ENCODE measurements around the gene RNF39.
"Not testable (repeated sequence)": the region's sequence is repeated elsewhere in the genome, so short reads cannot be mapped to it uniquely, and the experiment has no call there.

RNF39 gene

GRCh38 chr6:30037182-30037788 lies 38.3 kb downstream of the RNF39 start:
- H3K36me3 ChIP-seq, result peaks cover 0 to 22% (median 8%) of the 10 kb centered on the region in 11 experiments; a peak in 11 of 22 replicates
- H3K27ac ChIP-seq, result no peak overlapping the region
- TF ChIP-seq Cebpa-rat (IDR thresholded peaks at IDR 0.05), result no peak
- H3K4me2 ChIP-seq, result no peak overlapping the region
- no peaks in the 10 kb centered on the region for H4K20me1 ChIP-seq
- H3K9me3 ChIP-seq (replicated peaks in 1 of 11), result no peaks in the 10 kb centered on the region
- peaks cover 0 to 10% (median 2%) of the 10 kb centered on the region in 10 experiments; a peak in 6 of 20 replicates for H3K4me1 ChIP-seq
- no peaks in the 10 kb centered on the region for H3K27me3 ChIP-seq
- H3K9ac ChIP-seq, result no peak overlapping the region
- no peak overlapping the region for H3K4me3 ChIP-seq

- peaks cover 0 to 24% (median 8%) of the 10 kb centered on the region in 11 experiments; a peak in 11 of 22 replicates for H3K36me3 ChIP-seq
- no peaks in the 10 kb centered on the region for H4K20me1 ChIP-seq
- TF ChIP-seq Cebpa-rat (IDR thresholded peaks at IDR 0.05), result no peak
- H3K4me2 ChIP-seq, result peak overlapping the region in 2 of 11 experiments; percentile 1 to 30; a peak in 2 of 22 replicates
- H3K9me3 ChIP-seq (replicated peaks in 1 of 11), result no peaks in the 10 kb centered on the region
- no peak overlapping the region for H3K9ac ChIP-seq
- H3K4me3 ChIP-seq, result no peak overlapping the region
- no peaks in the 10 kb centered on the region for H3K27me3 ChIP-seq
- peaks cover 0 to 6% (median 2%) of the 10 kb centered on the region in 10 experiments; a peak in 5 of 20 replicates for H3K4me1 ChIP-seq
- no peak overlapping the region for H3K27ac ChIP-seq
Measured at GRCh38 chr6:30035784-30036183, 39.8 kb downstream of the RNF39 start.

DNA sequence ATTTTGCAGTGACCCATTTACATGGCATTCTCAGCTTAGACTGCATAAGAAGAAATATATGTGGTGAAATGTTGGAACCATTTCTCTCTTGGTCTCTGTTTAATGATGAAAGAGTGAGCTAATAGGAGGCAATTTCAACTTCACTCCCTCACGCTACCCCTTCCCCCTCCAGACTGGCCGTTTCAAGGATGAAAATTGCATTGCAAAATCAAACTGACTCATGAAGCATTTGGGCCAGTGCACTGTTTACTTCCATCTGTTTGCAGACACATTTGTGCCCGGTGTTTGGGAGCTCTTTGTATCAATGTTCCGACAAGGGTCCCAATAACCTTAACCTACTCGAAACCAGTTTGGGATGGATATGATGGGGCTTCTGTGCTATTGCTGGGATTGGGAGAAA lies 42.1 kb downstream of the RNF39 start:
- not testable (repeated sequence) for H3K9me3 ChIP-seq (replicated peaks in 1 of 11); H3K9ac ChIP-seq; H3K4me2 ChIP-seq; H3K4me3 ChIP-seq; H3K27ac ChIP-seq; H4K20me1 ChIP-seq; H3K27me3 ChIP-seq
- peaks cover 0 to 13% (median 0%) of the 10 kb centered on the region in 10 experiments; a peak in 4 of 20 replicates for H3K4me1 ChIP-seq
- H3K36me3 ChIP-seq, result peaks cover 0 to 24% (median 8%) of the 10 kb centered on the region in 11 experiments; a peak in 11 of 22 replicates

GRCh38 chr6:30031381-30031780 lies 44.2 kb downstream of the RNF39 start:
- no peak overlapping the region for H3K27ac ChIP-seq
- peaks cover 0 to 24% (median 8%) of the 10 kb centered on the region in 11 experiments; a peak in 11 of 22 replicates for H3K36me3 ChIP-seq
- H3K9me3 ChIP-seq (replicated peaks in 1 of 11), result no peaks in the 10 kb centered on the region
- no peak overlapping the region for H3K4me2 ChIP-seq
- no peaks in the 10 kb centered on the region for H4K20me1 ChIP-seq
- no peak overlapping the region for H3K4me3 ChIP-seq
- peaks cover 0 to 13% (median 0%) of the 10 kb centered on the region in 10 experiments; a peak in 4 of 20 replicates for H3K4me1 ChIP-seq
- no peak overlapping the region for H3K9ac ChIP-seq
- no peaks in the 10 kb centered on the region for H3K27me3 ChIP-seq
- no peak for TF ChIP-seq Cebpa-rat (IDR thresholded peaks at IDR 0.05)

DNA sequence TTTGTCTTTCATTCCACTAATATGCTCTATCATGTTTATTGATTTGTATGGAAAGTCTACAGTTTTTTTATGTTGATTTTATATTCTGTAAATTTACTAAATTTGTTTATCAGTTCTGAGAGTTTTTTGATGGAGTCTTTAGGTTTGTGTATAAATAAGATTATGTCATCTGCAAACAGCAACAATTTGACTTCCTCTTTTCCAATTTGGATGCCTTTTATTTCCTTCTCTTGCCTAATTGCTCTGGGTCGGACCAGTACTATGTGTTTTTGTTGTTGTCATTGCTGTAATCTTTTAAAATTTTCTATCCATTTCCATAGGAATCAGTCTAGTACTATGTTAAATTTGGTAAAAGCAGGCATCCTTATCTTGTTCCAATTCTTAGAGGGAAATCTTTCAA lies 46.0 kb downstream of the RNF39 start:
- Histone ChIP-seq H3K9me3 (replicated peaks in 1 of 11) (no peaks in the 10 kb centered on the region), H3K27ac (no peak overlapping the region), H3K36me3 (peaks cover 0 to 13% (median 3%) of the 10 kb centered on the region in 11 experiments; a peak in 11 of 22 replicates), H3K9ac (no peak overlapping the region), H3K4me2 (no peak overlapping the region), H3K4me1 (peaks cover 0 to 6% (median 0%) of the 10 kb centered on the region in 10 experiments; a peak in 1 of 20 replicates), H4K20me1 (no peaks in the 10 kb centered on the region), H3K27me3 (no peaks in the 10 kb centered on the region), H3K4me3 (no peak overlapping the region)
- TF ChIP-seq Cebpa-rat (IDR thresholded peaks at IDR 0.05), result no peak

GRCh38 chr6:30025186-30025585 lies 50.4 kb downstream of the RNF39 start:
- peaks cover 0 to 11% (median 0%) of the 10 kb centered on the region in 11 experiments; a peak in 3 of 22 replicates for H3K36me3 ChIP-seq
- H3K27me3 ChIP-seq, result no peaks in the 10 kb centered on the region
- TF ChIP-seq Cebpa-rat (IDR thresholded peaks at IDR 0.05), result no peak
- no peak overlapping the region for H3K4me3 ChIP-seq
- H3K27ac ChIP-seq, result no peak overlapping the region
- H3K9ac ChIP-seq, result no peak overlapping the region
- no peaks in the 10 kb centered on the region for H3K9me3 ChIP-seq (replicated peaks in 1 of 11)
- H4K20me1 ChIP-seq, result no peaks in the 10 kb centered on the region
- H3K4me1 ChIP-seq, result peaks cover 0 to 15% (median 0%) of the 10 kb centered on the region in 10 experiments; a peak in 7 of 20 replicates
- H3K4me2 ChIP-seq, result no peak overlapping the region

DNA sequence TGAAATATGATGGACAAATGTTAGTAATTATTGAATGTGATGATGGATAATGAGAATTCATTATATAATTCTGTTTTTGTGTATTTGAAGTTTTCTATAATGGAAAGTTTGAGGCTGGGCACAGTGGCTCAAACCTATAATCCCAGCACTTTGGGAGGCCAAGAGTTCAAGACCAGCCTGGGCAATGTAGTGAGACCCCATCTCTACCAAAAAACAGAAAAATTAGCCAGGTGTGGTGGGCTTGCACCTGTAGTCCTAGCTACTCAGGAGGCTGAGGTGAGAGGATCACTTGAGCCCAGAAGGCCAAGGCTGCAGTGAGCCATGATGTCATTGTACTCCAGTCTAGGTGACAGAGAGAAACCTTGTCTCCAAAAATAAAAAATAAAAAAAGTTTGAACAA lies 52.9 kb downstream of the RNF39 start:
- not testable (repeated sequence) for H3K27ac ChIP-seq; H4K20me1 ChIP-seq; H3K4me2 ChIP-seq; H3K4me3 ChIP-seq; H3K9me3 ChIP-seq (replicated peaks in 1 of 11); H3K27me3 ChIP-seq; H3K9ac ChIP-seq
- peaks cover 0 to 15% (median 0%) of the 10 kb centered on the region in 11 experiments; a peak in 3 of 22 replicates for H3K36me3 ChIP-seq
- H3K4me1 ChIP-seq, result peaks cover 0 to 12% (median 0%) of the 10 kb centered on the region in 10 experiments; a peak in 7 of 20 replicates

- no peak for TF ChIP-seq Cebpa-rat (IDR thresholded peaks at IDR 0.05)
- H3K9ac ChIP-seq, result no peak overlapping the region
- no peaks in the 10 kb centered on the region for H3K27me3 ChIP-seq
- no peaks in the 10 kb centered on the region for H4K20me1 ChIP-seq
- no peaks in the 10 kb centered on the region for H3K9me3 ChIP-seq (replicated peaks in 1 of 11)
- no peak overlapping the region for H3K4me2 ChIP-seq
- H3K4me3 ChIP-seq, result no peak overlapping the region
- peaks cover 0 to 12% (median 0%) of the 10 kb centered on the region in 10 experiments; a peak in 7 of 20 replicates for H3K4me1 ChIP-seq
- peaks cover 0 to 15% (median 0%) of the 10 kb centered on the region in 11 experiments; a peak in 3 of 22 replicates for H3K36me3 ChIP-seq
- H3K27ac ChIP-seq, result no peak overlapping the region
Measured at GRCh38 chr6:30022189-30022588, 53.4 kb downstream of the RNF39 start.

DNA sequence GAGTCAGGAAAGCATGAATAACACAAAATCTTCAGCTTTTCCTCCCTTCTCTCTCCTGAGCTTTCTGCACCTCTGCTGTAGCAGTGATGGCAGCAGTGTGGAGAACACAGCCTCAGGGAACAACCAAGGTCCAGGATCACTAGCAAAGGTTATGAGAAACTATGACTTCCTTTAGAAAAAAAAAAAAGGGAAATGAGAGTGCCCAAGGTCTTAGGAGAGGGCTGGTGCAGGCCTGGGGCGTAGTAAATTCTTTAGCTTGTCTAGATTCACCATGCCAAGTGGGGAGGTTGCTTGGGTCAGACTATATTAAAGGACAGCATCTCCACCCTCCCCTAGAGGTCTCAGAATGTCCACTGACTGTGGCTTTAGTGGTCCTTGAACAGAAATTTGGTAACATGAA lies 54.9 kb downstream of the RNF39 start:
- no peak overlapping the region for H3K9ac ChIP-seq
- H3K4me2 ChIP-seq, result peak overlapping the region in 4 of 11 experiments; percentile 12 to 32 (median 21); a peak in 5 of 22 replicates
- H3K4me3 ChIP-seq, result no peak overlapping the region
- H3K27me3 ChIP-seq, result no peaks in the 10 kb centered on the region
- no peak overlapping the region for H3K27ac ChIP-seq
- H3K9me3 ChIP-seq (replicated peaks in 1 of 11), result no peaks in the 10 kb centered on the region
- H3K4me1 ChIP-seq, result peaks cover 0 to 12% (median 0%) of the 10 kb centered on the region in 10 experiments; a peak in 7 of 20 replicates
- no peaks in the 10 kb centered on the region for H4K20me1 ChIP-seq
- H3K36me3 ChIP-seq, result peaks cover 0 to 15% (median 0%) of the 10 kb centered on the region in 11 experiments; a peak in 3 of 22 replicates
- TF ChIP-seq Cebpa-rat (IDR thresholded peaks at IDR 0.05), result no peak
